VCaP (cell line): ENCODE results near the gene NLRP14.

ENCODE experiments used
- H3K27ac ChIP-seq: fragments of 450-650 bp; 2 replicates; pipeline ENCODE4 v1.5.1; 2017
- CTCF ChIP-seq: fragments of 450-650 bp; conservative IDR thresholded peaks from 2 replicates; pipeline ENCODE4 v1.5.1; 2017; ENCODE audit warnings: mild to moderate bottlenecking, moderate library complexity

The NLRP14 gene

GRCh38 chr11:6995703-6996102, 24.6 kb upstream of the NLRP14 start:
- H3K27ac ChIP-seq: no peak overlapping the region
- TF ChIP-seq CTCF: no peak

DNA sequence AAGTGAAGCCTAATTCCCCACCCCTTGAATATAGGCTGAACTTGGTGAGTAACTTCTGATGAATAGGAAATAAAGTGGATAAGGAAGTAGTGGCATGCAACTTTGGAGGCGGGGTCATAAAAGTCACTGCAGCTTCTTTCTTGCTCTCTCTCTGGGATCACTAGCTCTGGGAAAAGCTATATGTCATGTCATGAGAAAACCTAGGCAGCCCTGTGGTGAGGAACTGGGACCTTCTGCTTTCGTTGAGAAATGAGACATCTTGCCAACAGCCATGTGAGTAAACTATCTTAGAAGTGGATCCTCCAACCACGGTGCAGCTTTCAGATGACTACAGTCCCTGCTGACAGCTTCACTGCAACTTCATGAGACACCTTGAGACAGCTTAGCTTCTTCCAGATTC, 15.8 kb upstream of the NLRP14 start:
- H3K27ac ChIP-seq: no peak overlapping the region
- no peak for TF ChIP-seq CTCF

DNA sequence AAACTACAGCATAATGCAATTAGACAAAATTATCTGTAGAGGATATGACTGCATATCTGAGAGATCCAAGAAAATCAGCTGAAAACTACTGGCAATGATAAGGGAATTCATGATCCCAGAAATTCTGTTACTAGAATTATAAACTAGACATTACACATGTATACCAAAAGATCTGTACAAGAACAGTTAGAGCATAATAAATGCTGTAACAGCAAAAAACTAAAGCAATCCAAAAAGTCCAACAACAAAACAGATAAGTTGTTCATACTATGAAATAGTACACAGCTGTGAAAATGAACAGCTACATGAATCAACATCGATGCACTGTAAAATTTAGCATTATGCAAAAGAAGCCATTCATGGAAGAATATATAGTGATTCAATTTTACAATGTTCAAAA, 6.2 kb upstream of the NLRP14 start:
- TF ChIP-seq CTCF: no peak
- H3K27ac ChIP-seq: no peak overlapping the region

GRCh38 chr11:7016011-7016410, 4.3 kb upstream of the NLRP14 start:
- TF ChIP-seq CTCF: no peak
- H3K27ac ChIP-seq: no peak overlapping the region

GRCh38 chr11:7019500-7020182, 638 bp upstream of the NLRP14 start:
- H3K27ac ChIP-seq: peak overlapping the region; percentile 58; the same call in 1 of the 2 replicates
- TF ChIP-seq CTCF: no peak

GRCh38 chr11:7021318-7021717, 1.0 kb downstream of the NLRP14 start:
- H3K27ac ChIP-seq: no peak overlapping the region
- TF ChIP-seq CTCF: no peak

DNA sequence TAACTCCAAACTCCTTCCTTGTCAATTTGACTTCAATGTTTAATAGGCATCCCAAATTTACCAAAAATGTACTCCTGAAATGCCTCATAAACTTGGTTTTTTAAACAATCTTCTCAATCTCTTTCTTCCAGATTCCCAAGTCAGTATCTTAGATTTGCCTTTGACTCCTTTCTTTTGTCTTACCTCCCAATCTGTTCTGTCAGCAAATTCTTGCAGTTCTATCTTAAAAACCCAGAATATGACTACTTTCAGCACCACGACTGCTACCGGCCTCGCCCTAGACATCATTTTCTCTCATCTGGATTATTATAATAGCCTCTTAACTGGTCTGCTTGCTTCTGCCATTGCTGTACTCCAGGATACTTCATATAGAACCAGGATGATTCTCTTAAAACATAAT, 7.9 kb downstream of the NLRP14 start:
- no peak overlapping the region for H3K27ac ChIP-seq
- no peak for TF ChIP-seq CTCF
